AG09309 (cell line): ENCODE results near the gene CLRN2.
A peak's percentile ranks its signal among the peaks of the same experiment; 100 is the strongest.

ENCODE experiments used
- DNase-seq: peaks from one replicate; pipeline ENCODE4 v3.0.0-alpha.2; 2010; ENCODE audit warnings: low read depth
- H3K4me3 ChIP-seq: 2 replicates; pipeline ENCODE4 v1.5.1; 2011; ENCODE audit warnings: mild to moderate bottlenecking, low read depth, low read length, moderate library complexity; ENCODE audit not compliant: control insufficient read depth
- CTCF ChIP-seq: IDR thresholded peaks from 2 replicates; pipeline ENCODE4 v1.5.1; 2011; ENCODE audit warnings: mild to moderate bottlenecking, low read depth, low read length, inconsistent platforms; ENCODE audit not compliant: insufficient read depth, control insufficient read depth; ENCODE audit errors: missing control alignments

Gene CLRN2

DNA sequence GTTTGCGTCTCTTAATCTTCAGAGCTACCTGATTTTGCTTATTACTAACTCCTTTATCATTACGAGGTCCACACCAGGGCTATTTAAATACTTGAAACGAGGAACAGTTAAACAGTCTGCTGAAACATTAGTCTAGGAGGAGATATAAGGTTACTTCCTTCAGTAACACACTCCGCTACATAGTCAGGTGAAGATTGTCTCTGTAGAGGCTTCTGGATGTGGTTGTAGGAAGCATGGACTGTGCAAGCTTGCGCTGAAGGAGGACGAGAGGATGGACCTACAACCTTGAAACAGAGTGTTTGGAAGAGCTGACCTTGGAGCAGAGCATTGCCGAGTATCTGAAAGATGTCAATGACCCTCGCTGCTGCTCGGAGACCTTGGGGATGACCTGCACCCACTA lies at the start of gene CLRN2:
TSS of gene CLRN2 (plus strand) at position 301 of the 400 bp plus-strand sequence. CDS start 102 bp downstream, outside the sequence.
- H3K4me3 ChIP-seq = no peak within 1 kb of the TSS
- no peak for DNase-seq
- TF ChIP-seq CTCF = no peak

- DNase-seq = no peak
- peak; percentile 53 for TF ChIP-seq CTCF
- H3K4me3 ChIP-seq = no peak overlapping the region
Observed at GRCh38 chr4:17468619-17469221, 46.2 kb upstream of the CLRN2 start.

GRCh38 chr4:17469931-17470674 lies 44.9 kb upstream of the CLRN2 start:
- no peak overlapping the region for H3K4me3 ChIP-seq
- TF ChIP-seq CTCF = no peak
- no peak for DNase-seq

GRCh38 chr4:17475481-17475880 lies 39.5 kb upstream of the CLRN2 start:
- DNase-seq = no peak
- no peak for TF ChIP-seq CTCF
- no peak overlapping the region for H3K4me3 ChIP-seq

- H3K4me3 ChIP-seq = no peak overlapping the region
- TF ChIP-seq CTCF = no peak
- no peak for DNase-seq
Observed at GRCh38 chr4:17476853-17477252, 38.1 kb upstream of the CLRN2 start.

- H3K4me3 ChIP-seq = no peak overlapping the region
- TF ChIP-seq CTCF = no peak
- DNase-seq = no peak
Observed at GRCh38 chr4:17477774-17478472, 37.0 kb upstream of the CLRN2 start.
